ENCODE results near the gene CABCOCO1. TPM values are rescaled to one million over a fixed set of nuclear protein-coding genes. Genes with fewer than 3 reads are reported as not detected.

CABCOCO1 gene
- total and polyA plus RNA-seq, 10 of the 15 experiments (the other 5 are each of a cell fraction or from before 2014, with no cell fraction given) = not detected

GRCh38 chr10:61613665-61614064 lies 49.1 kb upstream of the CABCOCO1 start (continued):
- no peak for TF ChIP-seq SUZ12 (IDR thresholded peaks at IDR 0.05; ENCODE audit: unreplicated experiment)

- H3K9ac ChIP-seq (ENCODE audit: control insufficient read depth, insufficient read depth, low read length) = no peak overlapping the region
- FAIRE-seq = no peak
- WGBS (ENCODE audit: insufficient coverage, insufficient replicate concordance, low lambda C conversion rate, missing lambda C conversion rate) = 22% methylated on average over 4 of the region's 4 CpGs
- ChIA-PET SMC1A (ENCODE audit: uncharacterized antibody, unreplicated experiment) (no interaction called here), POLR2A (no interaction called here), CTCF (no interaction called here), RAD21 (ENCODE audit: unreplicated experiment) (no interaction called here)
- BruUV-seq (replicated peaks) = no TSS peak
- H3K4me1 ChIP-seq (ENCODE audit: control insufficient read depth, insufficient read depth, low read length) = no peaks in the 10 kb centered on the region
- no peak overlapping the region for H2AFZ ChIP-seq (ENCODE audit: control insufficient read depth, low read depth, low read length)
- H4K20me1 ChIP-seq (ENCODE audit: control insufficient read depth, insufficient read depth) = no peaks in the 10 kb centered on the region
- no peaks in the 10 kb centered on the region; a peak in 1 of 4 replicates for H3K27me3 ChIP-seq (replicated peaks in 1 of 2; ENCODE audit: control insufficient read depth in 2 of 2, insufficient read depth in 2 of 2, low read length in 1 of 2)
- no peak for ATAC-seq
- DNase-seq (ENCODE audit: low read depth, low spot score) = no peak
- H3K4me3 ChIP-seq = no peak overlapping the region
- in situ Hi-C loops (cut with MboI) = no loop called here
- no peak overlapping the region for H3K4me2 ChIP-seq (ENCODE audit: control insufficient read depth, insufficient read depth)
- no peak overlapping the region for H3K27ac ChIP-seq (ENCODE audit: control insufficient read depth, insufficient read depth)
- intact Hi-C loops (cut with micrococcal nuclease; ENCODE audit: unreplicated experiment) = no loop called here
- no peaks in the 10 kb centered on the region for H3K9me3 ChIP-seq (replicated peaks; ENCODE audit: control insufficient read depth, insufficient read depth, low read length)
- H3K36me3 ChIP-seq (ENCODE audit: control insufficient read depth in 2 of 2, insufficient read depth in 2 of 2, low read length in 1 of 2) = no peaks in the 10 kb centered on the region
- no peaks in the 10 kb centered on the region for H3K79me2 ChIP-seq (ENCODE audit: control insufficient read depth, insufficient read depth, low read length)
- TF ChIP-seq RB1 (IDR thresholded peaks at IDR 0.05; ENCODE audit: borderline replicate concordance) (no peak), ZNF384 (IDR thresholded peaks at IDR 0.05; ENCODE audit: borderline replicate concordance, low read depth, low read length) (no peak), NR2C2 (IDR thresholded peaks at IDR 0.05; ENCODE audit: borderline replicate concordance, control insufficient read depth, insufficient read length, low read depth) (no peak), RCOR1 (conservative IDR thresholded peaks at IDR 0.05; ENCODE audit: low read depth, low read length) (no peak), E4F1 (IDR thresholded peaks at IDR 0.05; ENCODE audit: borderline replicate concordance, partially characterized antibody) (no peak), ASH2L (IDR thresholded peaks at IDR 0.05; ENCODE audit: borderline replicate concordance, low read depth) (no peak), NBN (IDR thresholded peaks at IDR 0.05) (no peak), NFYA (IDR thresholded peaks at IDR 0.05; ENCODE audit: borderline replicate concordance, low read depth, low read length) (no peak), BACH1 (IDR thresholded peaks at IDR 0.05; ENCODE audit: borderline replicate concordance) (no peak), ZNF274 (IDR thresholded peaks at IDR 0.05; ENCODE audit: insufficient read depth, insufficient read length) (no peak), RBBP5 (conservative IDR thresholded peaks at IDR 0.05) (no peak), E2F8 (IDR thresholded peaks at IDR 0.05; ENCODE audit: low read depth, partially characterized antibody) (no peak), MEF2B (IDR thresholded peaks at IDR 0.05; ENCODE audit: partially characterized antibody, poor library complexity, severe bottlenecking) (no peak), IRF5 (IDR thresholded peaks at IDR 0.05; ENCODE audit: borderline replicate concordance) (no peak)
Measured at GRCh38 chr10:61616611-61617010, 46.1 kb upstream of the CABCOCO1 start.
